ENCODE data around the gene PAEP.

The PAEP gene

DNA sequence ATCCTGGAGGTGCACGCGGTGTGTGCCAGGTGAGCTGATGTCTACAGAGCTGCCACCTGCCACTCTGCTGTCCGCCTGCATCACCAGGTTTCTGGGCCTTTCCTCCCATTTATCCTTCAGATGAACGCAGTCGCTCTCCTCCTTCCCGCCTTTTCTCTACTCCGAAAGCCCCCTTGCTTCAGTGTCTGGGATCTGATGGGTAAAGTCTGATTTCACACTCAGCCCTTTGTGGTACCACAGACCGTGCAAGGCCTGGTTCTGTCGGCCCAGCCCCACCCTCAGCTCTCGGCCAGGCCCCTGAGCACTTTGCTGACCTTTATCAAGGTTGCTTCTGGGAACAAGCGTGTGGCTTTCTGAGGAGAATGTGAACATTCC is 45.3 kb downstream of the PAEP start:
- TF ChIP-seq, protein P1, sequence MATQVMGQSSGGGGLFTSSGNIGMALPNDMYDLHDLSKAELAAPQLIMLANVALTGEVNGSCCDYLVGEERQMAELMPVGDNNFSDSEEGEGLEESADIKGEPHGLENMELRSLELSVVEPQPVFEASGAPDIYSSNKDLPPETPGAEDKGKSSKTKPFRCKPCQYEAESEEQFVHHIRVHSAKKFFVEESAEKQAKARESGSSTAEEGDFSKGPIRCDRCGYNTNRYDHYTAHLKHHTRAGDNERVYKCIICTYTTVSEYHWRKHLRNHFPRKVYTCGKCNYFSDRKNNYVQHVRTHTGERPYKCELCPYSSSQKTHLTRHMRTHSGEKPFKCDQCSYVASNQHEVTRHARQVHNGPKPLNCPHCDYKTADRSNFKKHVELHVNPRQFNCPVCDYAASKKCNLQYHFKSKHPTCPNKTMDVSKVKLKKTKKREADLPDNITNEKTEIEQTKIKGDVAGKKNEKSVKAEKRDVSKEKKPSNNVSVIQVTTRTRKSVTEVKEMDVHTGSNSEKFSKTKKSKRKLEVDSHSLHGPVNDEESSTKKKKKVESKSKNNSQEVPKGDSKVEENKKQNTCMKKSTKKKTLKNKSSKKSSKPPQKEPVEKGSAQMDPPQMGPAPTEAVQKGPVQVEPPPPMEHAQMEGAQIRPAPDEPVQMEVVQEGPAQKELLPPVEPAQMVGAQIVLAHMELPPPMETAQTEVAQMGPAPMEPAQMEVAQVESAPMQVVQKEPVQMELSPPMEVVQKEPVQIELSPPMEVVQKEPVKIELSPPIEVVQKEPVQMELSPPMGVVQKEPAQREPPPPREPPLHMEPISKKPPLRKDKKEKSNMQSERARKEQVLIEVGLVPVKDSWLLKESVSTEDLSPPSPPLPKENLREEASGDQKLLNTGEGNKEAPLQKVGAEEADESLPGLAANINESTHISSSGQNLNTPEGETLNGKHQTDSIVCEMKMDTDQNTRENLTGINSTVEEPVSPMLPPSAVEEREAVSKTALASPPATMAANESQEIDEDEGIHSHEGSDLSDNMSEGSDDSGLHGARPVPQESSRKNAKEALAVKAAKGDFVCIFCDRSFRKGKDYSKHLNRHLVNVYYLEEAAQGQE (IDR thresholded peaks at IDR 0.05; ENCODE audit: insufficient replicate concordance, low read depth), result no peak
- TF ChIP-seq, protein P2, sequence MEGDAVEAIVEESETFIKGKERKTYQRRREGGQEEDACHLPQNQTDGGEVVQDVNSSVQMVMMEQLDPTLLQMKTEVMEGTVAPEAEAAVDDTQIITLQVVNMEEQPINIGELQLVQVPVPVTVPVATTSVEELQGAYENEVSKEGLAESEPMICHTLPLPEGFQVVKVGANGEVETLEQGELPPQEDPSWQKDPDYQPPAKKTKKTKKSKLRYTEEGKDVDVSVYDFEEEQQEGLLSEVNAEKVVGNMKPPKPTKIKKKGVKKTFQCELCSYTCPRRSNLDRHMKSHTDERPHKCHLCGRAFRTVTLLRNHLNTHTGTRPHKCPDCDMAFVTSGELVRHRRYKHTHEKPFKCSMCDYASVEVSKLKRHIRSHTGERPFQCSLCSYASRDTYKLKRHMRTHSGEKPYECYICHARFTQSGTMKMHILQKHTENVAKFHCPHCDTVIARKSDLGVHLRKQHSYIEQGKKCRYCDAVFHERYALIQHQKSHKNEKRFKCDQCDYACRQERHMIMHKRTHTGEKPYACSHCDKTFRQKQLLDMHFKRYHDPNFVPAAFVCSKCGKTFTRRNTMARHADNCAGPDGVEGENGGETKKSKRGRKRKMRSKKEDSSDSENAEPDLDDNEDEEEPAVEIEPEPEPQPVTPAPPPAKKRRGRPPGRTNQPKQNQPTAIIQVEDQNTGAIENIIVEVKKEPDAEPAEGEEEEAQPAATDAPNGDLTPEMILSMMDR (IDR thresholded peaks at IDR 0.05; ENCODE audit: insufficient read depth, low read length), result no peak
- TF ChIP-seq GABPA (IDR thresholded peaks at IDR 0.05; ENCODE audit: low read depth), result no peak
- no peak for TF ChIP-seq SPI1 (IDR thresholded peaks at IDR 0.05; ENCODE audit: borderline replicate concordance, low read depth)
- TF ChIP-seq POLR2AphosphoS5 (IDR thresholded peaks at IDR 0.05; ENCODE audit: low read depth), result no peak
- no peak overlapping the region for H3K27ac ChIP-seq (replicated peaks)
- no peaks in the 10 kb centered on the region for H3K27me3 ChIP-seq (ENCODE audit: insufficient read depth, poor library complexity, severe bottlenecking)
- H3K4me3 ChIP-seq (replicated peaks; ENCODE audit: insufficient read depth, low read length), result no peak overlapping the region
- no peak for DNase-seq (ENCODE audit: low read depth in 1 of 2, low spot score in 1 of 2)

DNA sequence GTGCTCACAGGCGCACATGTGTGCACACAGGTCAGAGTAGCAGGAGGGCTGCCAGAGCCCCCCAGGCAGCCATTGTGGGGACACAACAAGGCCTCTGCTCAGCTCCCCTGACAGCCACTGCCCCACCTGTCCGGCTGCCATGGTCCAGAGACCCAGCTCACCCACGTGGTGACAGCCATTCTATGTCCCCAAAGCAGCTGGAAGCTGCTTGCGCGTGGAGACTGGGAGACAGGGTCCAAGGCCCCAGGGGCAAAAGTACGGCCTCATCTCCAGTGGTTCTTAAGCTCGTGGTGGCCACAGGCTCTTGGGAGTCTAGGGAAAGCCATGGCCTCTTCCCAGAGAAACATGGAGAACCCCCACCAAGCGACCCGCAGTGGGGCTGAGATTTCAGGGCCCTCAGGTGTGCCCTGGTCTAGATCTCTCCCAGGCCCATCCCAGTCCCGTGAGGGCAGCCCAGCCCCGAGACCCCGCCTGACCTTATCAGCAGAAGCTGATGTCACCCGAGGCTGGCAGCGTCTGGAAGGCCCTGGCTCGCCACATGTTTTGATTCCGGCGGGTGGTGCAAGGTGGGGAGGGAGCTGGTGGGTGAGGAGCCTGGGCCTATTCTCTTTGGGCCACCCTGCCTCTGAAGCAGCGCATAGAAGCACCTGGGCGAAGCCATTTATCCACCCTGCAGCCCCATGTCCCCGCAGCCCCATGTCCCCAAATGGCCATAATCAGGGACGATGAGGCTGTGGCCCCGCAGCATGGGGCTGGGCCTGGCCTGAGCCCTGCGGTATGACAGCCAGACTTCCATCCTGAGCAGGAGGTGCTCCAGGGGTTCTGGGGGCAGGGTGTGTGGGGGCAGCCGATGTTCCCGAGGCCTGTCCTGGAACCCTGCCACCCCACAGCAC is 46.1 kb downstream of the PAEP start:
- no peak for DNase-seq (ENCODE audit: low read depth in 1 of 2, low spot score in 1 of 2)
- TF ChIP-seq POLR2AphosphoS5 (IDR thresholded peaks at IDR 0.05; ENCODE audit: low read depth) (no peak), GABPA (IDR thresholded peaks at IDR 0.05; ENCODE audit: low read depth) (no peak), SPI1 (IDR thresholded peaks at IDR 0.05; ENCODE audit: borderline replicate concordance, low read depth) (no peak)
- TF ChIP-seq, protein P1 (IDR thresholded peaks at IDR 0.05; ENCODE audit: insufficient replicate concordance, low read depth), result no peak
- TF ChIP-seq, protein P2 (IDR thresholded peaks at IDR 0.05; ENCODE audit: insufficient read depth, low read length), result no peak
- Histone ChIP-seq H3K4me3 (replicated peaks; ENCODE audit: insufficient read depth, low read length) (no peak overlapping the region), H3K27ac (replicated peaks) (no peak overlapping the region), H3K27me3 (ENCODE audit: insufficient read depth, poor library complexity, severe bottlenecking) (no peaks in the 10 kb centered on the region)

DNA sequence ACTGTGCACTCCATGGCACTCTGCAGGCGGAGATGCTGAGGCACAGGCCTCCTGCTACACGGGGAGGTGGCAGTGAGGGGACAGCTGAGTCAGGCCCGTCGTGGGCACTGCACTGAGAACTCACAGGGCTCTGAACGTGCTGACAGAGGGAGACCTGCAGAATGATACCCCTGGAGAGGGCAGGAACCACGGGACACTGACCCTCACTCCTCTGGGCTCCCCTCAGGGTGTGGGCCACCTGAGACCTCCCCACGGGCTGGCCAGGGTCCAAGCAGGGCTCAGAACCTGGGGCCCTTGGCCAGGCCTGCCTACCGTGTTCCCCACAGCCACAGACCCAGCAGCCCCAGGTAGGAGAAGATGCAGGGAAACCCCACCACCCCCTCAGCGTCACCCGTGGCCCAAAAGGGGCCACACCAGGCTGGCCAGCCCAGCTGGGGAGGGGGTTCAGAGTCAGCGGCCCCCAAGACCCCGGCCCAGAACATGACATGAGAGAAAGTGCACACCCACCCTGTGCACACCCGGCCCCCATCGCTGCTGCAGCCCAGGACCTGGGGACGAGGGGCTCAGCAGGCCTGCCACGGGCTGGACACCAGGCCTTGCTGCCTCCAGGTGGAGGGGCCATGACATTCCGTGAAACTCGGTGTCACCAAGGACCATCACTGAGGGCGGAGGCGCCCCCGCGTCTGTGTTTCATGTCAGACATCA is 46.9 kb downstream of the PAEP start:
- no peak for DNase-seq (ENCODE audit: low read depth in 1 of 2, low spot score in 1 of 2)
- no peaks in the 10 kb centered on the region for H3K27me3 ChIP-seq (ENCODE audit: insufficient read depth, poor library complexity, severe bottlenecking)
- no peak overlapping the region for H3K27ac ChIP-seq (replicated peaks)
- TF ChIP-seq, protein P2 (IDR thresholded peaks at IDR 0.05; ENCODE audit: insufficient read depth, low read length), result no peak
- TF ChIP-seq POLR2AphosphoS5 (IDR thresholded peaks at IDR 0.05; ENCODE audit: low read depth) (no peak), SPI1 (IDR thresholded peaks at IDR 0.05; ENCODE audit: borderline replicate concordance, low read depth) (no peak), GABPA (IDR thresholded peaks at IDR 0.05; ENCODE audit: low read depth) (no peak)
- TF ChIP-seq, protein P1 (IDR thresholded peaks at IDR 0.05; ENCODE audit: insufficient replicate concordance, low read depth), result no peak
- H3K4me3 ChIP-seq (replicated peaks; ENCODE audit: insufficient read depth, low read length), result no peak overlapping the region

All from HL-60 (cell line).